ENCODE measurements around the gene PAX5. TPM values are rescaled to one million over a fixed set of nuclear protein-coding genes. Genes with fewer than 3 reads are reported as not detected.

The PAX5 gene
- total RNA-seq, 1 experiment from 2014 or later = 6.6 TPM

DNA sequence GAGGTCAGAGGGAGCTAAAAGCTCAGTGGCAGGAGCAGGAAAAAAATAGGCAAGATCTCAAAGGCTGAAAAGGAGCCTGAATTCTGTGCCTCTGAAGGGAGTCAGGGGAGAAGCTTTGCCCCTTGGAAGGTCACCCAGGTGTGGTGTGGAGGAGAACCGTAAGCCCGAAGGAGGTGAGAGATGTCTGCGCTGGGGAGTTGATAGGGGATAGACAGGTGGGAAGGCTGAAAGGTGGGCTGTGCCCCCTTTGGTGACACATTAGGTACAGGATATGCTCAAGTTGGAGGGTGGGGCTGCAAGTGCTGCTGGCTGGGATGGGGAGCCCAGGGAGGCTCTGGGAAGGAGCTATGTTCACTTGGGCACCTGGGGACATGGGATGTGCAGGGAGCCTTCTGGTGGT is 217.7 kb downstream of the PAX5 start:
- H3K4me3 Mint-ChIP-seq = no peak overlapping the region
- H3K36me3 Mint-ChIP-seq = no peaks in the 10 kb centered on the region
- POLR2A ChIA-PET = no interaction called here
- TF ChIP-seq NR3C1 (CRISPR knock-in tag; conservative IDR thresholded peaks at IDR 0.05; ENCODE audit: low read depth) (no peak), NFATC4 (CRISPR knock-in tag; IDR thresholded peaks at IDR 0.05) (no peak), TEAD1 (CRISPR knock-in tag; IDR thresholded peaks at IDR 0.05) (no peak), ZNF263 (CRISPR knock-in tag; IDR thresholded peaks at IDR 0.05; ENCODE audit: low read depth) (no peak), GRHL2 (CRISPR knock-in tag; IDR thresholded peaks at IDR 0.05; ENCODE audit: insufficient replicate concordance, severe bottlenecking) (no peak)
- TF ChIP-seq, protein P1, sequence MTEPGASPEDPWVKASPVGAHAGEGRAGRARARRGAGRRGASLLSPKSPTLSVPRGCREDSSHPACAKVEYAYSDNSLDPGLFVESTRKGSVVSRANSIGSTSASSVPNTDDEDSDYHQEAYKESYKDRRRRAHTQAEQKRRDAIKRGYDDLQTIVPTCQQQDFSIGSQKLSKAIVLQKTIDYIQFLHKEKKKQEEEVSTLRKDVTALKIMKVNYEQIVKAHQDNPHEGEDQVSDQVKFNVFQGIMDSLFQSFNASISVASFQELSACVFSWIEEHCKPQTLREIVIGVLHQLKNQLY (CRISPR knock-in tag; IDR thresholded peaks at IDR 0.05) = no peak
- TF ChIP-seq, protein P2, sequence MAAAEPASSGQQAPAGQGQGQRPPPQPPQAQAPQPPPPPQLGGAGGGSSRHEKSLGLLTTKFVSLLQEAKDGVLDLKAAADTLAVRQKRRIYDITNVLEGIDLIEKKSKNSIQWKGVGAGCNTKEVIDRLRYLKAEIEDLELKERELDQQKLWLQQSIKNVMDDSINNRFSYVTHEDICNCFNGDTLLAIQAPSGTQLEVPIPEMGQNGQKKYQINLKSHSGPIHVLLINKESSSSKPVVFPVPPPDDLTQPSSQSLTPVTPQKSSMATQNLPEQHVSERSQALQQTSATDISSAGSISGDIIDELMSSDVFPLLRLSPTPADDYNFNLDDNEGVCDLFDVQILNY (CRISPR knock-in tag; IDR thresholded peaks at IDR 0.05) = no peak
- ATAC-seq = no peak
- H3K27ac Mint-ChIP-seq = no peak overlapping the region
- CTCF ChIA-PET = no interaction called here
- H3K27me3 Mint-ChIP-seq (ENCODE audit: low read depth) = peaks cover 26% of the 10 kb centered on the region
- DNase-seq (ENCODE audit: low spot score) = no peak
- H3K9me3 Mint-ChIP-seq = peaks cover 11% of the 10 kb centered on the region
- peaks cover 34% of the 10 kb centered on the region for H3K4me1 Mint-ChIP-seq

DNA sequence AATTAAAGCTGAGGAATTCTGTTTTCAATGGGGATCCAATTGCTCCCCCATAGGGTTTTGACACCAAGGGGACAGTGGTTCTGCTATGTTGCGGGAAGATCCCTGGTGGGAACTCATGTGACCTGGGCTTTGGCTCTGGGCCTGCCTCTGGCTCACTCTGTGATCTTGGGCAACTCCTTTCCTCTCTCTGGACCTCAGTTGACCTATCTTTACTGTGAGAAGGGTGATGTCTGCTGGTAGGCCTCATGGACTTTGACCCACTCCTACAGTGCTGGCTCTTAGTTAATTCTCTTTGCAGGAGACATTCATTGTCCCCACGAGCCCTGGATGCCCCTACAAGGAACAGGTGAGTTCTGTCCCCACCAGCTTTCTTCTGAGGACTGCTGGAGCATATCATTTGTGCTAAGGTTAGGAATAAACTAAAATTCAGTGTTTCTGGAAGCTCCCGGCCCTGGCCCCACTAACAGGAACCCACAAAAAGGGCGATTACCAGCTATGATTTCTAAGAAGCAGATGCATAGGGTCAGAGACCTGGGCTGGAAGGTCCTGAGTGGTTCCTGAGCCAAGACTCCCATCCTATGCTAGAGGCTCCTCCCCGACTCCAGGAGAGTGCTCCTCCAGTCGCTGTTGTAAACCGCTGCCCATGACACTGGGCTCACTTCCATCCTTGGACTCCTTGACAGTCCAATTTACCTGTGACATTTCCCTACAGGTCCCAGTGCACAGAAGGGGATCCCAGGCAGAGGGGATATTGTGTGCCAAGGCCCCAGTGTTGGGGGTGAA is 218.3 kb downstream of the PAX5 start:
- Mint-ChIP-seq H3K27me3 (ENCODE audit: low read depth) (peaks cover 26% of the 10 kb centered on the region), H3K9me3 (peaks cover 11% of the 10 kb centered on the region), H3K27ac (no peak overlapping the region), H3K36me3 (no peaks in the 10 kb centered on the region), H3K4me3 (no peak overlapping the region), H3K4me1 (peaks cover 30% of the 10 kb centered on the region)
- DNase-seq (ENCODE audit: low spot score) (no peak), ATAC-seq (no peak)
- ChIA-PET CTCF (no interaction called here), POLR2A (no interaction called here)
- TF ChIP-seq OVOL2 (CRISPR knock-in tag; IDR thresholded peaks at IDR 0.05; ENCODE audit: borderline replicate concordance) (no peak), HMGA2 (CRISPR knock-in tag; IDR thresholded peaks at IDR 0.05) (no peak), FOXJ3 (CRISPR knock-in tag; IDR thresholded peaks at IDR 0.05; ENCODE audit: borderline replicate concordance) (no peak), GRHL2 (CRISPR knock-in tag; IDR thresholded peaks at IDR 0.05; ENCODE audit: insufficient replicate concordance, severe bottlenecking) (no peak), ZNF263 (CRISPR knock-in tag; IDR thresholded peaks at IDR 0.05; ENCODE audit: low read depth) (no peak), CBFB (CRISPR knock-in tag; IDR thresholded peaks at IDR 0.05; ENCODE audit: low read depth) (no peak), JUN (CRISPR knock-in tag; IDR thresholded peaks at IDR 0.05) (no peak), MXD4 (CRISPR knock-in tag; IDR thresholded peaks at IDR 0.05; ENCODE audit: borderline replicate concordance) (no peak), ZBTB21 (CRISPR knock-in tag; IDR thresholded peaks at IDR 0.05; ENCODE audit: borderline replicate concordance) (no peak), ZNF219 (CRISPR knock-in tag; IDR thresholded peaks at IDR 0.05; ENCODE audit: borderline replicate concordance) (no peak), SMAD4 (CRISPR knock-in tag; IDR thresholded peaks at IDR 0.05) (no peak), ZNF138 (CRISPR knock-in tag; conservative IDR thresholded peaks at IDR 0.05) (no peak)
- TF ChIP-seq, protein P3, sequence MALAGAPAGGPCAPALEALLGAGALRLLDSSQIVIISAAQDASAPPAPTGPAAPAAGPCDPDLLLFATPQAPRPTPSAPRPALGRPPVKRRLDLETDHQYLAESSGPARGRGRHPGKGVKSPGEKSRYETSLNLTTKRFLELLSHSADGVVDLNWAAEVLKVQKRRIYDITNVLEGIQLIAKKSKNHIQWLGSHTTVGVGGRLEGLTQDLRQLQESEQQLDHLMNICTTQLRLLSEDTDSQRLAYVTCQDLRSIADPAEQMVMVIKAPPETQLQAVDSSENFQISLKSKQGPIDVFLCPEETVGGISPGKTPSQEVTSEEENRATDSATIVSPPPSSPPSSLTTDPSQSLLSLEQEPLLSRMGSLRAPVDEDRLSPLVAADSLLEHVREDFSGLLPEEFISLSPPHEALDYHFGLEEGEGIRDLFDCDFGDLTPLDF (CRISPR knock-in tag; IDR thresholded peaks at IDR 0.05) = no peak
- TF ChIP-seq, protein P4, sequence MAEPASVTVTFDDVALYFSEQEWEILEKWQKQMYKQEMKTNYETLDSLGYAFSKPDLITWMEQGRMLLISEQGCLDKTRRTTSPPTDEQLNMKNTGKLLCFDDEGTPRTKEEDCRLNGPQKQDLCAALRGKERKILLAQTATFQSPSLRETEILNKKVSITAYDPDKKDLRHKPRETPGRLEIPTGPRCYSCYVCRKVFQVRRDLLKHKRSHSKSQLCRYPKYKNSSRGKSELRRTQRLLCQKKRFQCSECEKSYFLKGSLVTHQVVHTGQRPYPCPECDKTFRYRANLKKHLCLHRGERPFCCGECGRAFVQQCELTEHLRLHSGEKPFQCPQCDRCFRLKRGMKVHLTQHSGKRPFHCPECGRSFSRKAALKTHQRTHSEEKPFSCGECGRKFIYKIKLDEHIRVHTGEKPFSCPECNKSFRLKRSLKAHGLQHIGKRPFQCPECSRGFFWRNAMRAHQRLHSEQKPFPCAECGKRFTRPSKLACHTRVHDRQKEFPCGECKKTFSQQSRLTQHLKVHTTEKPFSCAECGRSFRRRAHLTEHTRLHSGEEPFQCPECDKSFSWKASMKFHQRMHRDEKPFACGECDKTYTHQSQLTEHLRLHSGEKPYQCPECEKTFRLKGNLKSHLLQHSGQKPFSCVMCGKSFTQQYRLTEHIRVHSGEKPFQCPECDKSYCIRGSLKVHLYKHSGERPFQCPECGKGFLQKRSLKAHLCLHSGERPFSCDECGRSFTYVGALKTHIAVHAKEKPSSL (CRISPR knock-in tag; conservative IDR thresholded peaks at IDR 0.05) = no peak
- TF ChIP-seq, protein P5, sequence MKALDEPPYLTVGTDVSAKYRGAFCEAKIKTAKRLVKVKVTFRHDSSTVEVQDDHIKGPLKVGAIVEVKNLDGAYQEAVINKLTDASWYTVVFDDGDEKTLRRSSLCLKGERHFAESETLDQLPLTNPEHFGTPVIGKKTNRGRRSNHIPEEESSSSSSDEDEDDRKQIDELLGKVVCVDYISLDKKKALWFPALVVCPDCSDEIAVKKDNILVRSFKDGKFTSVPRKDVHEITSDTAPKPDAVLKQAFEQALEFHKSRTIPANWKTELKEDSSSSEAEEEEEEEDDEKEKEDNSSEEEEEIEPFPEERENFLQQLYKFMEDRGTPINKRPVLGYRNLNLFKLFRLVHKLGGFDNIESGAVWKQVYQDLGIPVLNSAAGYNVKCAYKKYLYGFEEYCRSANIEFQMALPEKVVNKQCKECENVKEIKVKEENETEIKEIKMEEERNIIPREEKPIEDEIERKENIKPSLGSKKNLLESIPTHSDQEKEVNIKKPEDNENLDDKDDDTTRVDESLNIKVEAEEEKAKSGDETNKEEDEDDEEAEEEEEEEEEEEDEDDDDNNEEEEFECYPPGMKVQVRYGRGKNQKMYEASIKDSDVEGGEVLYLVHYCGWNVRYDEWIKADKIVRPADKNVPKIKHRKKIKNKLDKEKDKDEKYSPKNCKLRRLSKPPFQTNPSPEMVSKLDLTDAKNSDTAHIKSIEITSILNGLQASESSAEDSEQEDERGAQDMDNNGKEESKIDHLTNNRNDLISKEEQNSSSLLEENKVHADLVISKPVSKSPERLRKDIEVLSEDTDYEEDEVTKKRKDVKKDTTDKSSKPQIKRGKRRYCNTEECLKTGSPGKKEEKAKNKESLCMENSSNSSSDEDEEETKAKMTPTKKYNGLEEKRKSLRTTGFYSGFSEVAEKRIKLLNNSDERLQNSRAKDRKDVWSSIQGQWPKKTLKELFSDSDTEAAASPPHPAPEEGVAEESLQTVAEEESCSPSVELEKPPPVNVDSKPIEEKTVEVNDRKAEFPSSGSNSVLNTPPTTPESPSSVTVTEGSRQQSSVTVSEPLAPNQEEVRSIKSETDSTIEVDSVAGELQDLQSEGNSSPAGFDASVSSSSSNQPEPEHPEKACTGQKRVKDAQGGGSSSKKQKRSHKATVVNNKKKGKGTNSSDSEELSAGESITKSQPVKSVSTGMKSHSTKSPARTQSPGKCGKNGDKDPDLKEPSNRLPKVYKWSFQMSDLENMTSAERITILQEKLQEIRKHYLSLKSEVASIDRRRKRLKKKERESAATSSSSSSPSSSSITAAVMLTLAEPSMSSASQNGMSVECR (CRISPR knock-in tag; IDR thresholded peaks at IDR 0.05; ENCODE audit: borderline replicate concordance) = no peak

All from WTC11 (cell line).